ENCODE data around the gene PIH1D1.

- no peak for TF ChIP-seq YY1 (IDR thresholded peaks at IDR 0.05)
- TF ChIP-seq JUND (IDR thresholded peaks at IDR 0.05), result no peak
- TF ChIP-seq CTCF (IDR thresholded peaks at IDR 0.05; ENCODE audit: low read depth, low read length, missing input control), result no peak
- TF ChIP-seq REST (IDR thresholded peaks at IDR 0.05), result no peak
- TF ChIP-seq RAD21 (IDR thresholded peaks at IDR 0.05), result no peak
- TF ChIP-seq TAF1 (conservative IDR thresholded peaks at IDR 0.05), result no peak
- no peak for TF ChIP-seq FOXA2 (IDR thresholded peaks at IDR 0.05)
- no peak for TF ChIP-seq MAX (IDR thresholded peaks at IDR 0.05)
- TF ChIP-seq SP1 (IDR thresholded peaks at IDR 0.05), result no peak
- no peak for TF ChIP-seq HNF4G (IDR thresholded peaks at IDR 0.05)
- TF ChIP-seq RXRA (IDR thresholded peaks at IDR 0.05), result no peak
- TF ChIP-seq ATF3 (IDR thresholded peaks at IDR 0.05), result no peak
- no peak for TF ChIP-seq GABPA (IDR thresholded peaks at IDR 0.05 in 1 of 2, conservative IDR thresholded peaks at IDR 0.05 in 1 of 2)
- no peak for TF ChIP-seq ZBTB33 (IDR thresholded peaks at IDR 0.05)
Measured at GRCh38 chr19:49408816-49409440, 42.7 kb downstream of the PIH1D1 start.
